NCI-H2029 treated with DMSO at 0.1 percent for 48 hours (cell line): ENCODE data around the gene CNR2.
"Not testable (repeated sequence)": the region's sequence is repeated elsewhere in the genome, so short reads cannot be mapped to it uniquely, and the experiment has no call there.

Source experiments
- DNase-seq: peaks from one replicate; lab custom pipeline; 2025; lab: John Stamatoyannopoulos, UW

The CNR2 gene

DNA sequence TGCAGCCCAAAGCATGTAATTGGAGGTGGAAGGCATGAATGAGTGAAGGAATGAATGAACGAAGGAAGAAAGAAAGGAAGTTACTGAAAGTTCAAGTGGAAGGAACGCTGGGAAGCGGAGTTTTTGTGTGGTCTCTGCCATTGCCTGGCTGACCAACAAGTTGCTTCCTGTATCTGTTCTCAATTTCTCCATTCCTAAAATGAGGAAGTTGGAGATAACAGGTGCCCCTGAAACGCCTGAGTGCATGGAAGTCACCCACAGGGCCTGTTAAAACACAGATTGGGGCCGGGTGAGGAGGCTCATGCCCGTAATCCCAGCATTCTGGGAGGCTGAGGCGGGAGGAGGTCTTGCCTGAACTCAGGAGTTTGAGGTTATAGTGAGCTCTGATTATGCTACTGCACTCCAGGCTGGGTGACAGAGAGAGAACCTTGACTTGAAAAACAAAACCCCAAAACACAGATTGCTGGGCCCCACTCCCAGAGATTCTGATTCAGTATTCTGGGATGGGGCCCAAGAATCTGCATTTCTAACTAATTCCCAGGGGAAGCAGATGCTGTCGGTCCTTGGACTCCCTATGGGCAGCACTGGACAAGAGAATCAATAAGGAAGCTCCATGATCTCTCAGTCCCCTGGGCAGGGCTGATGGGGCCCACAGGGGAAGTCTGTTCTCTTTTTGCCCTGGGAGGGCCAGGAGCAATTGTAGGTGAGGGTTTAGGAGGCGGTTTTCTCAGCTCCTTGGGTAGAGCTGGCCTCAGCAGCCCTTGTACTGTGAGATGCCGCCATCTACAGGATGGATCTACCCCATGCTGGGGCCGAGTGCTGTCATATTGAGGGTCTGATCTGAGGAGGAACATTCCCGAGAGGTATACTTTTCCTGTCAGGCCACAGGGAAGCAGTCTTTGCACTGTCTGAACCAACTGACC lies 3.3 kb upstream of the CNR2 start:
- DNase-seq = peak; percentile 5

DNA sequence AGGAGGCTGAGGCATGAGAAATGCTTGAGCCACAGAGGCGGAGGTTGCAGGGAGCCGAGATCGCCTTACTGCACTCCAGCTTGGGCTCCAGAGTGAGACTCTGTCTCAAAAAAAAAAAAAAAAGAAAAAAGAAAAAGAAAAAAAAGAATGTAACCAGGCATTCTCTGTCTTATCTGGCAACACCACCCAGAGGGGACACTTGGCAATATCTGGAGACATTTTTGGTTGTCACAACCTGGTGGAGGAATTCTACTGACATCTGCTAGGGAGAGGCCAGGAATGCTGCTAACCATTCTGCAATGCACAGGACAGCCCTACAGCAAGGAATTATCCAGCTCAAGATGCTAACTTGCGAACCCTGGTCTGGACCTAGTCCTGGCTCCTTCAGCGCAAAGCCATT lies 2.3 kb upstream of the CNR2 start:
- no peak for DNase-seq

DNA sequence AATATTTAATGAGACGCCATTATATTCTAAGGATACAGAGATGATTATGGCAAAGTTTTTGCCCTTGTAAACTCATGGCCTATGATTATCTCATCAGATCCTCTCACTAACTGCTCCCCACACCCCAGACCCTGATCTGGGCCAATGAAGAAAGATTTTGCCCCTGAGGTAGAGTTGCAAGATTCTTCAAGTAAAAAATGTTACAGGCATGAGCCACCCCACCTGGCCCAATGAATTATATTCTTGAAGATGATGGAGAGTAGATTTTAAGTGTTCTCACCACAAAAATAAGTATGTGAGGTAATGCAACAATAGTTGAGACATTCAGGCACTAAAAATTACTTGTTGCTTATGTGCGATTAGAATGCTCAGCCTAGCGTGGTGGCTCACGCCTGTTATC lies 1.8 kb upstream of the CNR2 start:
- DNase-seq = no peak

DNA sequence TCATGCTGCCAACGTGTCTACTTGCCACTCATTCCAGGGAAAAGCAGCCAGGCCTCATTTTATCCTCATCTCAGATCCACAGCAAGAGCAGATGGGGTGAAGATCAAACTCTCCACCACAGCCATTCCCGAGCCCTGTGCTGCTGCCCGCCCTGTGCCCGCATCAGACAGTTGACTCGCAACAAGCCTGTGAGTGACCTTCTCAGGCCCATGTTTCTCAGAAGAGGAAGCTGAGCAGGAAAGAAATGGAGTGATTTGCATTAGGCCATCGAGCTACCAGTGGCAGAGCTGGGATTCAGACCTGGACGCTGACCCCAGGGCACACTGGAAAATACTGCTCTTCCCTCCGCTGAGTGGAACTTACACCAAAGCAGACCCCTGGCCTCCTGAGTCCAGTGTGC lies 1.2 kb downstream of the CNR2 start:
- no peak for DNase-seq

DNA sequence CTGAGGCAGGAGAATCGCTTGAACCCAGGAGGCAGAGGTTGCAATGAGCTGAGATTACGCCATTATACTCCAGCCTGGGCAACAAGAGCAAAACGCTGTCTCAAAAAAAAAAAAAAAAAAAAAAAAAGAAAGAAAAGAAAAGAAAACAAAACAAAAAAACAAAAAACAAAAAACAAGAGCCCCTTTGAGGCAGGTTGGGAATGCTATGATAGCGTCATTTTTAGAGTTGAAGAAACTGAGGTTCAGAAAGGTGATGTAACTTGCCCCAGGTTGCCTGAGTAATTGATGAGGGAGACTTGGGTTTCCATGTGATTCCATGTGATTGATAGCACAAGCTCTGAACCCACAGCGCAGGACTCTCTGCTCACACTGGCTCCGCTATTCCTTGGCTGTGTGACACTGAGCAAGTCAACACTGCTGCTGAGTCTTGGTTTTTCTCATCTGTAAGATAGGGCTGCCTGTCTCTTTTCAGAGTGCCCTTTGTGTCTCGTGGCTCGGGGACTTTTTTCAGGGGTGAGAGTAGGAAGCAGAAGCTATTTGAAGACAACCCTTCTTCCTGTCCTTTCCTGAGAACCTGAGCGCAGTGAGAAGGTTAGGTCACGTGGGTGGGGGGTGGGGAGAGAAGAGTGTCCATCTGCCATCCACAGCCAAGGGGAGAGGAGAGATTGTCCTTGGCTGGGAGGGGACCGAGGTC lies 2.5 kb downstream of the CNR2 start:
- no peak for DNase-seq

DNA sequence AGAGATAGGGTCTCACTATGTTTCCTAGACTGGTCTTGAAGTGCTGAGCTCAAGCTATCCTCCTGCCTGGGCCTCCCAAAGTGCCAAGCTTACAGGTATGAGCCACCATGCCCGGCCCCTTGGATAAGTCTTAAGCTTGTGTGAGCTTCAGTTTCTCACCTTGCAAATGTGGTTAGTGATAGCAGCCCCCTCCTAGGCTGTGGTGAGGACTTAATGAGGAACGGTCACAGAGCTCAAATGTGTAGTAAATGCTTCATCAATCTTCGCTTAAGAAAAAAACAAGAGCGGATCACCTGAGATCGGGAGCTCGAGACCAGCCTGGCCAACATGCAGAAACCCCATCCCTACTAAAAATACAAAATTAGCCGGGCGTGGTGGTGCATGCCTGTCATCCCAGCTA lies 3.0 kb downstream of the CNR2 start:
- DNase-seq = no peak

DNA sequence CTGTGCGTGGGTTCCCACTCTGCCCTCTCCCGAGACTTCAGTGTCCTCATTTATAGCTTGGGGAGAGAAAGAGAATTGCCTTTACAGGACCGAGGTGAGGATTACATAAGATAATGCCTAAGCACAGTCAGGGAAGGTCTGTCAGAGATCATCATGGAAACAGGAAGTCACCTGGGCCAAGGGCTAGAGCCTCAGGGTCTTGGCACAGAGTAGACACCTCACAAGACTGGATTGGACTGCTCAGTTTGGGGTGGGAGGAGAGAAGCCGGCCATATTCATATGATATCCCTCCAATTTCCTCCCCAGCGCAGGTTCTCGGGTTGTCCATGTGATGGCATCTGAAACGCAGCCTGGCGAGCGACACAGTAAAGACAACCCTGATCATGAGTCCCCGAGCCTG lies 3.8 kb downstream of the CNR2 start:
- no peak for DNase-seq

DNA sequence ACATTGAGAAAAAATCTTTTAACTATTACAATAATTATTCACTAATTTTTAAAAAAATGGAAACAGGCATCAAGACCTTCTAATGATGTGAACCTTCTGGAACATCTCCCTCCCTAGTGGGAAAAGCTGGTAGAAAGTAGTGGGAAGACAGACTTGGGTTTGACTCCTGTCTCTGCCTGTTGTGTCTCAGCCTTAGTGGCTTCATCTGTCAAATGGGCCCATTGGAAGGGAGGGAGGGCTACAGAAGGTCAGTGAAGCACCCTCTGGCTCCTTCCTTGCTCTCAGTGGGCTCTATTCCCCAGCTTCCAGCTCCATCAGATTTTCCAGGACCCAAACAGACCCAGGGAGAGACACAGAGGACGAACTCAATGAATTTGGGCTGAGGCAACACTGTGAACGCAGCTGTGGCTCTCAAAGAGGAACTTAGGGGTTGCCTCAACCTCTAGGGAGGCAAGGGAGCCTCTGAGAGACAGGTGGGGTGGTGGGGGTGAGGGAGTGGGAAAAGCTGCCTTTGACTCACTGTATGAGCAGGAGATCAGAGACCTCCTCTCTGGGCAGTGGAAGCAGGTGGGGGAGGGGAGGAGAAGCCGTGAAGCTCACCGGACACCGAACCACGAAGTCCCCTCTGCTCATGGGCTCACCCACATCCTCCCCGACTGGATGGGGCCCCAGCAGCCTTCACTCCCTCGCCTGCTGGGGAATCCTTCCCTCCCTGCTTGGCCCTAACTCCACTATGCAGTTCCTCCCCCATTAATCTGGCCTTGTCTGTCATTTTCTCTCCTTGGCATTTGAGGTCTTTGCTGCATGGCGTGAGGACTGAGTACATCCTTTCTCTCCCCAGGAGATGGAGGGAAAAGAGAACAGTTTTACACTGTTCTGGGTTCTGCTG lies 4.5 kb downstream of the CNR2 start:
- DNase-seq = no peak

DNA sequence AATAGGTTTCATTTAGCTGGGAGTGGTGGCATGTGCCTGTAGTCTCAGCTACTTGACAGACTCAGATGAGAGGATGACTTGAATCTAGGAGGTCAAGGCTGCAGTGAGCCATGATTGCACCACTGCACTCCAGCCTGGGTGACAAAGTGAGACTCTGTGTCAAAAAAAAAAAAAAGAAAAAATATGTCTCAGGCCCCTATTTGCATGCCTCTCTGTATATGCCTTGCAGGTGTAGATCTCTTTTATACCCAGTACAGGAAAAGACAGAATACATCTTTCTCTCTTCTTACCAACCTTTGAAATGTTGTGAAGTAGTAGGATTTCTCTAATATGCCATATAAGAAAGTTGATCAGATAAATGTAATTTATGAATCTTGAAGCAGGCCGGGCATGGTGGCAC lies 6.4 kb downstream of the CNR2 start:
- no peak for DNase-seq

DNA sequence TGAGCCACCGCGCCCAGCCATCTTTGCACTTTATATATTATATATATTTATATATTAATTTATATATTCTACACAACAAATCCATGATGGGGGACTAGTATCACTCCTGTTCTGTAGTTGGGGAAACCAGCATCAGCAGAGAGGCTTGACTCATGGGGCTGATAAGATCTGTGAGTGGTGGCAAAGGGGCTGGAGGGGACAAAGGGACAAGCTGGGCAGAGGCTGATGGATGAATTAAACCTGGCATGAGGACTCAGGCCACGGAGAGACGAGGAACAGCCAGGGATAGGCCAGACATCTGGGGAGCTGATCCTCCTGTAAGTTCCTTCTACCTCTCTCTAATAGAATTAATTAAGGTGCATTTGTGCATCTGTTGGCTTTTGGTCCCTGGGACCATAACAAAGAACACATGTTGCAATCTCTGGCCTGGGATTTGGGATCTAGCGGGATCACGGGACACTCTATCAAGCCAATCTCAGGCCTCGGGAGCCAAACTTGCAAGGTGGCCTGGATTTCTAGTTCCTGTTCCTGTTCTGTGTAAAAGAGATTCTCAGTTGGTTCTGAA lies 7.6 kb downstream of the CNR2 start:
- DNase-seq = no peak

DNA sequence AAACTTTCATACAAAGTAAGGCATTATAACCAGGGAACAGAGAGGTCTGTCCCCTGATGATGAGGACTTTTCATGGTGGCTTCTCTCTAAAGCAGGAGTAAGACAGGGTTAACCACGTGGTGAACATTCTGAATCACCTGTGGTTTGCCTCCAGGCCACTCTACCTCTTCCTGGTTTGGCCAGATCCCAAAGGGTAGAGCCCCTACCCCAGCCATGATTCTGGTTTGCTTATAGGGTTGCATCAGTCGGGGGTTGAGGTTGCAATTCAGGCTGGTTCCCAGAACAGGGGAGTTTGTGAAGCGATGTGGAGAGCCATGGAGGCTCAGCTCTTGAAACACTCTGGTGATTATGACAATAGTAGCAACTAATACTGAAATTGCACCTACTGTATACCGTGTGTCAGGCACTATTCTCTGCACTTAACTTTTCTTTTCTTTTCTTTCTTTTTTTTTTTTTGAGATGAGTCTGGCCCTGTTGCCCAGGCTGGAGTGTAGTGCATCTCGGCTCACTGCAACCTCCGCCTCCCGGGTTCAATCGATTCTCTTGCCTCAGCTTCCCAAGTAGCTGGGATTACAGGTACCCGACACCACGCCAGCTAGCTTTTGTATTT lies 8.3 kb downstream of the CNR2 start:
- no peak for DNase-seq

DNA sequence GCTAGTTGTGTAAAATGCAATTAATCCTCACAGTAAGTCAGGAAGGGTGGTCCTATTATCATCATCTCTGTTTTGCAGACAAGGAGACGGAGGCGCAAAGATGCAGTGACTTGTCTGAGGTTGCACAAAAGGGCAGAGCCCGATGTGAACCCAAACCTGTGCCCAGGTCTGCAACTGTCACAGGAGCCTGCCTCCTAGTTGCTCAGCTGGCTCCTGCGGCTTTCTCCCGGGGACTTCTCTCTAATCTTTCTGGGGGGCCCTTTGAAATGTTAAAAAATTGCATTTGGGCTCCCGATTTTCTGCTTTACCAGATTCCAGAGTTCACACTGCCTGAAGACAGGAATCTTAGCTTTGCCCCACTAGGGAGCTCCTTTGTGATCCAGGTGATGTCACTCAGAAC lies 9.4 kb downstream of the CNR2 start:
- no peak for DNase-seq

DNA sequence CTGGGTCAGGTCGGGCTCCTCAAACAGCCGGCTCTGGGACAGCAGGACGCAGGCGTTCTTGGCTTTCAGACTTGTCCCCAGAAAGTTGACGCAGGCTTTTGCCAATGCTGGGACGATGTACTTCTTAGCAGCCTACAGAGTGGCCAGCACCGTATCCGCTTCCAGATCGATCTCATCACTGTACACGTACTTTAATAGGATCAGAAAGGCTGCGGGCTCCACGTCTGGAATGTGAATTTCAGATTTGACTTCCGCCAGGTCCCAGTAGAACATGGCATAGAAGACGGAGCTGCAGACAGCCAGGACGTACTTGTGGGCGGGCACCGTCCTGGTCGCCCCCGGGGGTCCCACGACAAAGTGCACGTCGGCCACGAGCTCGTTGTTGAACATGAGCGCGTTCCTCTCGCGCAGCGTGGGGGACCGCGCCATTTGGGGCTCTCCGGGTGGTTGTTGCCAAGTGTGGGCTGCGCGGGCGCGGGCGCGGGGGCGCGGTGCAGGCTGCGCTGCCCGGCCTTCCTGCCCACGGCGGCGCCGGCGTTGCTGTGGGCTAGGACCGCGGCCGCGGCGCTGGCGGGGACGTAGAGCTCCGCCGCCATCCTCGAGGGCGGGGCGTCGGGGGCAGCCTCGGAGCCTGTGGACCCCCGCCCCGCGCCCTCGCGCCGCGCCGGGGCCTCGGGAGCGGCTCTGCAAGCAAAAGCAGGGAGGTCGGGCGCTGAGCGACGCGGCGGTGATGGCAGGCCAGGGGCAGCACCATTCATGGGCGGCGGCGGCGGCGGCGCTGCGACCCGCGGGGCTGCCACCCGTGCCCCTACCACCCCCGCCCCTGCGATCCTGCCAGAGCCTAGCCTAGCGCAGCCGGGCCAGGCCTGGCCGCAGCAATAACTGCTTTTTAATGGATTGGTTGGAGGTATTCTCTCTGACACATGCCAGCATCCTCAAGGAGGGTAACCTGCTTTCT lies 10.6 kb downstream of the CNR2 start:
- no peak for DNase-seq

DNA sequence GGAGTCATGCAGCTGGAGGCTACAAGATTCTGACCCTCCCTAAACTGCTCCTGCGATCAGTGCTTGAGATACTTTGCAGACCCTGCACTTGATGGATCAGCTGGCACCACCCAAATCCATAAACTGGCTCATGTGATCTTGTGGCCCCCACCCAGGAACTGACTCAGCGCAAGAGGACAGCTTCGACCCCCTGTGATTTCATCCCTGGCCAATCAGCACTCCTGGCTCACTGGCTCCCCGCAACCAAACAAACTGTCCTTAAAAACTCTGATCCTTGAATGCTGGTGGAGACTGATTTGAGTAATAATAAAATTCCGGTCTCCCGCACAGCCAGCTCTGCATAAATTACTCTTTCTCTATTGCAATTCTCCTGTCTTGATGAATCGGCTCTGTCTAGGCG lies 13.1 kb downstream of the CNR2 start:
- not testable (repeated sequence) for DNase-seq

DNA sequence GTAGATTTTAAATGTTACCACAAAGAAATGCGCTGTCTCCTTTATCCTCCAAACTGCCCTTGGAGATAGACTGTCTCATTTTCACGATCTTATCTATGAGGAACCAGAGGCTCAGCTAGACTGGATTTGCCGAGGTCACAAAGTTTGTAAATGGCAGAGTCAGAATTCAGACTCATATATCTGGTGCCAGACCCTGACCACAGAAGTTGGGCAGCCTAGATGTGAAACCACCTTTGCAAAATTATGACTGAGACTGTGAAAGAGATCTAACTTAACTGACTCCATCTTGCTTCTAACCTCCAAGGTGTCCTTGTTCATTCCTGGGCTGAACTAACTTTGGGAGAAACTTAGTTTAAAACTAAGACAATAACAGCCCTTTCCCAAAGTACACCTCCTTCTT lies 14.1 kb downstream of the CNR2 start:
- no peak for DNase-seq

DNA sequence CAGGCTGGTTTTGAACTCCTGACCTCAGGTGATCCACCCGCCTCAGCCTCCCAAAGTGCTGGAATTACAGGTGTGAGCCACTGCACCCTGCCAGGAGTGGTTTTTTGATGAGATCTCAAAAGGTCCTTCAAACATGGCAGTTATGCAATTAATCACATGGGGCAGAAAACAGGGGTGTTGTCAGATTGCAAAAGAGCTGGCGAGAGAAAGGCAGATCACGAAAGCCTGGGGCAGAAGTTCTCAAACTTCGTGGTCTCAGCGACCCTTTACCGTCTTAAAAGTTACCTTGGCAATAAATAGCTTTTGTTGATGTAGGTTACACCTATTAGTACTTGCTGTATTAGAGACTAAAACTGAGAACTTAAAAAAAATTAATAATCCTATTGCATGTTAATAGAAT lies 16.1 kb downstream of the CNR2 start:
- DNase-seq = no peak

DNA sequence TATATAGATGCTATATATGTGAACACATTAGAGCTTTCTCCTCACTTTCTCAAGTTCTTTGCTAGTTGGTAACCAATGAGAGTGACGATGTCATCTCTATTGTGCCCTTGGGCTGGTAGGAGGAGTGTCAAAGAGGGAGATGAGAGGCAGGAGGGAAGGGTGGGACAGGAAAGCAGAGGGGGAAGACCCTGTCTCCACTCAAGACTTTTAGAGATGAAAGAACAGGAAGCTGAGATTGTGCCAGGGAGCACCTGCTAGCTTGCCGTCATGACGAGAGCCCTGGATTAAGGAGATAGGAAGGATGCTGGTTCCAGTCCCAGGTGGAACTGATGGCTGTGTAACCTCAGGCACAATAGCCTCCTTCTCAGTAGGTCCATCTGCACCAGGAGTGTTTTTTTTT lies 16.7 kb downstream of the CNR2 start:
- no peak for DNase-seq

DNA sequence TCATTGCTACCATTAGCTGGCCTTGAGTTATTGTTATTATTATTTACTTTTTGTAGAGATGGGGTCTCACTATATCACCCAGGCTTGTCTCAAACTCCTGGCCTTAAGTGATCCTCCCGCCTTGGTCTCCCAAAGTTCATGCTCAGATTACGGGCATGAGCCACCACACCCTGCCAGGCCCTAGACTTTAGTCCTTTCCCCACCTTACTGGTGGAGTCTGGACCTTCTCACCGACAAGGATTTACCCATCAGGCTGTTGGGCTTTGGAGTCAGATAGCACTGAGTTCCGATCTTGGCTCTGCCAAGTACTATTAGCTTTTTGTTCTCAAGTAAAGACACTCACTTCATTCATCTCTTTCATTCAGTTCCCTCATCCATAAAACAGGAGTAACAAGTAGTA lies 17.2 kb downstream of the CNR2 start:
- DNase-seq = no peak

DNA sequence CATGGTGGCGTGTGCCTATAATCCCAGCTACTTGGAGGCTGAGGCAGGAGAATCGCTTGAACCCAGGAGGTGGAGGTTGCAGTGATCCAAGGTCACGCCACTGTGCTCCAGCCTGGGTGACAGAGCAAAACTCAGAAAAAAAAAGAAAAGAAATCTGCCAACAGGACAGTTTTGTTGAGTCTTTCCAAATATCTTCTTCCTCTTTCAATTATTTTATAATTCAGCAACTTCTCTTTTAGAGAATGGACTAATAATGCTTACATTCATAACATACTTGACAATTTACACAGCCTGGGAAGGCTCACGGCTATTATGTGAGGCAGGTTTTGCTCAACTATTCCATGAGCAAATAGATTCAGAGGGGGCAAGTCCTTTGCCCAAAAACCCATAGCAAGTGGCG lies 18.1 kb downstream of the CNR2 start:
- no peak for DNase-seq

DNA sequence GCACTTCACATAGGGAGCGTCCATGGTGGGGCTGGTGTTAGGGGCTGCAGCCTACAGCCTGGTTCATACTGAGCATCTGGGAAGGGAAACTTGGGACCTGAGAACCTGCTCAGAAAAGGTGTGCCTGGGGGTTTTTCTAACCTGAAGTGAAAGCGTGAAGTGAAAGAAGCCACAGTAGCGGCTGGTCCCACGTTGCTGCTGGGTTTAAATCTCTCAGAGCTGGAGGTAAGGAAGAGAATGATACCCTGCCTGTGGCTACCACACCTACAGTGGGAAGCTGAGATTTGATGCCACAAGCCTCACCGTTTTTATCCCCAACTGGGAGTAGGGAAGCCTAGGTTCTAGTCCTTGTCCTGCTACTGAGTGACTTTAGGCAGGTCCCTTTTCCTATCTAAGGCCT lies 24.1 kb downstream of the CNR2 start:
- DNase-seq = no peak

DNA sequence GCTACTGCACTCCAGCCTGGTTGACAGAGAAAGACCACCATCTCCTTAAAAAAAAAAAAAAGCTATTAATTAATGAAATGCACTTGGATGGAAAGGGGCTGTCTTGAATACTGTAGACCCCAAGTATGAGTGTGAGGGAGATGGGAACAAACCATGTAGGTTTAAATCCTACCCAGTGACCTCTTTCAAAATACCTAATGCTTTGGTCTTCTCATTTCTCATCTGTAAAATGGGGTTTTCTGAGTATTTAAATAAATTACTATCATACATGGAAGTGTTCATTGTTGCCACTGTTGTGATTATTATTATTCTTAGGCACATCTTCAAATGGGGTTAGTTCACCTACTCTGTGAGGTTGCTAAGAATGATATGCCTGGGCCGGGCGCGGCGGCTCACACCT lies 27.9 kb downstream of the CNR2 start:
- DNase-seq = no peak
